ENCODE measurements around the gene CRMP1.

GRCh38 chr4:5865896-5866599 lies 26.8 kb downstream of the CRMP1 start:
- TF ChIP-seq CTCF (IDR thresholded peaks at IDR 0.05) = no peak
- TF ChIP-seq POLR2A (IDR thresholded peaks at IDR 0.05) = no peak
